ENCODE measurements around the gene KCNH3. TPM values are rescaled to one million over a fixed set of nuclear protein-coding genes. Genes with fewer than 3 reads are reported as not detected.

The KCNH3 gene
- total and polyA plus RNA-seq, 2 donors from 2014 or later: 1.4 to 2.8 TPM

- no peak overlapping the region for H3K27ac ChIP-seq (ENCODE audit: low read depth in 2 of 2, low read length in 2 of 2)
- intact Hi-C loops (cut with DNase I): no loop called here
Observed at GRCh38 chr12:49540229-49541139, 1.7 kb downstream of the KCNH3 start.

GRCh38 chr12:49541140-49541861, 2.5 kb downstream of the KCNH3 start:
- FAIRE-seq (no peak), DNase-seq (no peak)
- Histone ChIP-seq H3K9me3 (ENCODE audit: control insufficient read depth in 2 of 3, insufficient read depth in 1 of 3, low read length in 3 of 3) (no peaks in the 10 kb centered on the region), H3K4me1 (ENCODE audit: control insufficient read depth in 2 of 3, insufficient read depth in 2 of 3, low read depth in 1 of 3, low read length in 3 of 3) (peaks cover 0 to 11% (median 0%) of the 10 kb centered on the region in 3 donors), H3K9ac (ENCODE audit: low read length in 3 of 3) (no peak overlapping the region), H3K36me3 (ENCODE audit: control insufficient read depth in 2 of 3, insufficient read depth in 3 of 3, low read length in 3 of 3) (no peaks in the 10 kb centered on the region), H3K27ac (ENCODE audit: low read depth in 2 of 2, low read length in 2 of 2) (no peak overlapping the region), H3K4me3 (ENCODE audit: low read length in 3 of 3) (no peak overlapping the region), H3K27me3 (ENCODE audit: control insufficient read depth, insufficient read depth, low read length) (peaks cover 10% of the 10 kb centered on the region)
- no peak for TF ChIP-seq CTCF (IDR thresholded peaks at IDR 0.05; ENCODE audit: borderline replicate concordance, extremely low read depth, insufficient read depth)
- intact Hi-C loops (cut with DNase I): no loop called here

More at GRCh38 chr12:49540229-49541139, 1.7 kb downstream of the KCNH3 start:
- FAIRE-seq (no peak), DNase-seq (peak in 1 of 5 donors; percentile 70)
- H3K4me1 ChIP-seq (ENCODE audit: control insufficient read depth in 2 of 3, insufficient read depth in 2 of 3, low read depth in 1 of 3, low read length in 3 of 3): peaks cover 0 to 15% (median 0%) of the 10 kb centered on the region in 3 donors
- H3K4me3 ChIP-seq (ENCODE audit: low read length in 3 of 3): no peak overlapping the region
- H3K9me3 ChIP-seq (ENCODE audit: control insufficient read depth in 2 of 3, insufficient read depth in 1 of 3, low read length in 3 of 3): no peaks in the 10 kb centered on the region
- H3K9ac ChIP-seq (ENCODE audit: low read length in 3 of 3): no peak overlapping the region
- no peak for TF ChIP-seq CTCF (IDR thresholded peaks at IDR 0.05; ENCODE audit: borderline replicate concordance, extremely low read depth, insufficient read depth)
- H3K36me3 ChIP-seq (ENCODE audit: control insufficient read depth in 2 of 3, insufficient read depth in 3 of 3, low read length in 3 of 3): no peaks in the 10 kb centered on the region
- peaks cover 10% of the 10 kb centered on the region for H3K27me3 ChIP-seq (ENCODE audit: control insufficient read depth, insufficient read depth, low read length)

GRCh38 chr12:49541911-49542505, 3.2 kb downstream of the KCNH3 start:
- intact Hi-C loops (cut with DNase I): no loop called here
- Histone ChIP-seq H3K27me3 (ENCODE audit: control insufficient read depth, insufficient read depth, low read length) (peaks cover 8% of the 10 kb centered on the region), H3K4me1 (ENCODE audit: control insufficient read depth in 2 of 3, insufficient read depth in 2 of 3, low read depth in 1 of 3, low read length in 3 of 3) (peaks cover 0 to 10% (median 0%) of the 10 kb centered on the region in 3 donors), H3K4me3 (ENCODE audit: low read length in 3 of 3) (no peak overlapping the region), H3K27ac (ENCODE audit: low read depth in 2 of 2, low read length in 2 of 2) (no peak overlapping the region), H3K36me3 (ENCODE audit: control insufficient read depth in 2 of 3, insufficient read depth in 3 of 3, low read length in 3 of 3) (no peaks in the 10 kb centered on the region), H3K9me3 (ENCODE audit: control insufficient read depth in 2 of 3, insufficient read depth in 1 of 3, low read length in 3 of 3) (no peaks in the 10 kb centered on the region), H3K9ac (ENCODE audit: low read length in 3 of 3) (no peak overlapping the region)
- no peak for FAIRE-seq
- TF ChIP-seq CTCF (IDR thresholded peaks at IDR 0.05; ENCODE audit: borderline replicate concordance, extremely low read depth, insufficient read depth): no peak
- no peak for DNase-seq

All from kidney (tissue), 14 donors.